NCI-H2196 treated with DMSO at 0.1 percent for 48 hours (cell line): Measurements from ENCODE around the gene GNAZ.
"Not testable (repeated sequence)": the region's sequence is repeated elsewhere in the genome, so short reads cannot be mapped to it uniquely, and the experiment has no call there.

Experiments used
- DNase-seq: peaks from one replicate; lab custom pipeline; 2025; ENCODE audit not compliant: unreplicated experiment; lab: John Stamatoyannopoulos, UW

GNAZ gene

DNA sequence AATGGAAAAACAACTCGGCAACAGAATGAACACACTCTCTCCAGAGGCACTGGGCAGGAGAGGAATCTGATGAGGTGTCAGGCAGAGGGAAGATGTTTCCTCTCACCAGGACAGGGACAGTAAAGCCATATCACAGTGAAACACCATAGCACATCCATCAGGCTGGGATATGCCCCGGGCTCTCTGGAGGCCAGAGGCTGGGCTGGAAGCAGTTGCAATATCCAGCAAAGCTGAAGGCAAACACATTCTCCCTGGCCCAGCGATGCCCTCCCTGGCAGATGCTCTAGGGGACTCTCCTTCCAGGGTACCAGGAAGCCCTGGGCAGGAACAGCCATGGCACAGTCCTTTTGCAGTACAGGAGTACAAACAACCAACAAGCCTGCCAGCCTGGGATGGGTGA, 60.4 kb downstream of the GNAZ start:
- no peak for DNase-seq

DNA sequence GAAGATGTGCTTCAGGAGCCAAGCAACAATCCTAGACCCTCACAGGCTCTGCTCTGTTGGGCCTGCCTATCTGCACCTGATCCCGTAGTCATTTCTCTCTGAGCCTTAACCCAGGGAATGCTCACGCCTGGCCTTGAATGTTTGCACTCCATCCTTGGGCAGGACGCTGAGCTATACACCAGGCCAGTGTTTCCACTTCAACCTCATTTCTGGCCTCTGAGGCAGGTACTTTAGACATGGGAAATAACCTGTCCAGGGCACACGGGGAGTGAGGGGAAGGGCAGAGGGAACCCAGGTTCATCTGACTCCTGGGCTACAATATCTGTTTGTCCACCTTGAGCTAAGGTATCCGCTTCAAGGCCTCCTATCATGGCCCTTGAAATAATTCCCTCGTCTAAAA, 61.6 kb downstream of the GNAZ start:
- DNase-seq = no peak

DNA sequence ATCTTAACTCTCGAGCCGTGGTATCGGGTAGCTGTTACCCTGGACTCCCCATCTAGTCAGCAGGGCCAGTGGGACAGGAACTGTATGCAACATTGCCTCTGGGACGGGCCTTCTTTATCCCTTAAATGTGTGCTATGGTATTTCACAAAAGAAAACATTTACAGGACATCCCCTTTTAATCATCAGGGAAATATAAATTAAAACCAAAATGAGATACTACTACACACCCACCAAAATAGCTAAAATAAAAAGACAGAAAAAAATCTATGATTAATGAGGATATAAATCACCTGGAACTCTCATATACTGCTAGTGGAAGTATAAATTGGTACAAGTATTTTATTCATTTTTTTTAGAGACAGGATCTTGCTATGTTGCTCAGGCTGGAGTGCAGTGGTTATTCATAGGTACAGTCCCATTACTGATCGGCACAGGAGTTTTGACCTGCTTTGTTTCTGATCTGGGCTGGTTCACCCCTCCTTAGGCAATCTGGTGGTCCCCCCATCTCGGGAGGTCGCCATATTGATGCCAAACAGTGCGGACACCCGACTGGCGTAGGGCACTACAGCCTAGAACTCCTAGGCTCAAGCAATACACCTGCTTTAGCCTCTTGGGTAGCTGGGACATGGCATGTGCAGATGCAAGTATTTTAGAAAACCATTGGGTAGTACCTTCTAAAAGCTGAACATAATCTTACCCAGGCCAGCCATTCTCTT, 62.2 kb downstream of the GNAZ start:
- DNase-seq = no peak

DNA sequence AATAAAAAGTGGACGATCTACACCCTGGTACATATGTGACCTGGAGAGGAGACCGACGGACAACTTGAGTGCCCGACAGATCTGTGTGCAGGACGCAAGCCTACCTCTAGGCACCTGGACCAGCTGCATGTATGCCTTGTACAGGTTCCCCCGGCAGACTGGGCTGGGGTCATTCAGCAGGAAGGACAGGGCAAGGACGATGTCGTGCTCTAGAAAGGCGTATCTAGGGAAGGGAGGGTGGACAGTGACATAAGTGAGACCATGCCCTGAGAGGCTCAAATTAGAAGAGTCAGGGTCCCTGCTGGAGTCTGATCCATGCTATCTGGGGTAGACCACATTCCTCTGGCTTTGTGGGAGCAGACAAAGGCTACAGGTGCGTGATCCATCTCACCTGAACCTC, 63.6 kb downstream of the GNAZ start:
- DNase-seq = no peak

- DNase-seq = not testable (repeated sequence)
These were observed 66.7 kb downstream of the GNAZ start for GRCh38 chr22:23136991-23137390.

- DNase-seq = no peak
These were observed 67.1 kb downstream of the GNAZ start for GRCh38 chr22:23137468-23137867.

GRCh38 chr22:23137905-23138561, 67.7 kb downstream of the GNAZ start:
- DNase-seq = no peak

DNA sequence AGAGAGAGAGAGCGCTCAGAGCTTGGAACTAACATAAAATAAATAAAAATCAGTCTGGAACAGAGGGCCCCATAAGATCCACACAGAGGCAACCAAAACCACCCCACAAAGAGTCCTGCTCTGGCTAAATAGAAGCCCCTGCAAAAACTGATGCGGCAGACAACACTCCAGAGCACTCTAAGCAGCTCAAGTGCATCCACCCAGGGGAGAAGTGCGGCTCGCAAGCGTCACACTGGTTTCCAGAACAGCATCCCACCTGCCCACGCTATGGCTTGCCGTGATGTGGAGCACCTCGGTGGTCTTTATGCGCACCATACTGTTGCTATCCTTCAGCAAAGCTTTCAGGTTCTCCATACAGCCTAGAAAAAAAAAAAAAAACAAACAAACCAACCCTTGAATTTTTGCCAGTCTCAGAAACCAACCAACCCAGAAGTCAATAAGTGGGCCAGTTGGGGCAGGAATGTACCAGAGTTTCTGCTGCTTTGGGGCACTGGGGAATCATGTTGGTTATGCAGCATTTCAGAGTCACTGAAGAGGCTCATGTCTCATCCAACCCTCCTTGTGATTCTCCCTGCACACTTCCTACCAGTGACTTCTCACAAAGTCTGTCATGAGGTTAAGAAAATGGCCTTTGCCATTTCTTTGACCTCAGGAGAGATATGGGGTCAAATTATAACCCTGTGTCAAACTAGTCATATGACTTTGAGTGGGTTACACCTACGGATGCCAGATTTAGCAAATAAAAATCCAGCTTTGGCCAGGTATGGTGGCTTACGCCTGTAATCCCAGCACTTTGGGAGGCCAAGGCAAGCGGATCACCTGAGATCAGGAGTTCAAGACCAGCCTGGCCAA, 68.5 kb downstream of the GNAZ start:
- no peak for DNase-seq

GRCh38 chr22:23140385-23140784, 70.1 kb downstream of the GNAZ start:
- no peak for DNase-seq

DNA sequence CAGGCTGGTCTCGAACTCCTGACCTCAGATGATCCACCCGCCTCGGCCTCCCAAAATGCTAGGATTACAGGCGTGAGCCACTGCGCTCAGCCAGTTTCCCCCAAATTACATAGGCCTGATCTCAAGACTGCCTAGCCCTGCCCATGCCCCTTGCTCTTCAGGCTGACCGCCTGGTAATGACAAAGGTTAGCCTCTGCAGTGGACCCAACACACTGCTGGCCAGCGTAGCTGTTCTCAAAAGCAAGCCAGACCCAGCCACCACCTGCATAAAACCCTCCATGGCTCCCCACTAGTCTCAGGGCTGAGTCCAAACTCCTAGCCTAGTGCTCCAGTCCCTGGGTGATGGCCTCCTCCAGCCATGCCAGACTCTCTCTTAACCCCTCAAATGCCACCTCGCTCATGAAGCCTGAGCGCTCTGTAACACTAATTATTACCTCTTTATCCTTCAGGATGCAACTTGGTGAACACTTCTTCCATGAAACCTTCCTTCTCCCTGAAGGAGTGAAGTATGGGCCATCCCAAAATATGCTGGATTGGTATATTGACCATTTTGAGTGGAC, 72.3 kb downstream of the GNAZ start:
- no peak for DNase-seq

GRCh38 chr22:23143119-23143518, 72.8 kb downstream of the GNAZ start:
- no peak for DNase-seq

DNA sequence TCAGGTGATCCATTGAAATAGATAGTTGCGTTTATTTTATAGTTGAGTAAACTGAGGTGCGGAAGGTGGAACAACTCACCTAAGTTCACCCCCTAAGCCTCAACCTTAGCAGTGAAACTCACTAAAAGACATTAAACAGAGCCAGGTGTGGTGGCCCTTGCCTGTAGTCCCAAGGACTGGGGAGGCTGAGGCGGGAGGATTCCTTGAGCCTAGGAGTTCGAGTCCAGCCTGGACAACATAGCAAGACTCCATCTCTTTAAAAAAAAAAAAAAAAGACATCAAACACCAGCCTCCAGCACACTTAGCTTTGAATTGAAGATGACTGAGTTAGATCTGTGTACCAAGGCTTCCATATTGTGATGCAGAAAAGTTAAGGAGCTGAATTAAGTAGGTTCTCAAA, 74.1 kb downstream of the GNAZ start:
- DNase-seq = no peak

DNA sequence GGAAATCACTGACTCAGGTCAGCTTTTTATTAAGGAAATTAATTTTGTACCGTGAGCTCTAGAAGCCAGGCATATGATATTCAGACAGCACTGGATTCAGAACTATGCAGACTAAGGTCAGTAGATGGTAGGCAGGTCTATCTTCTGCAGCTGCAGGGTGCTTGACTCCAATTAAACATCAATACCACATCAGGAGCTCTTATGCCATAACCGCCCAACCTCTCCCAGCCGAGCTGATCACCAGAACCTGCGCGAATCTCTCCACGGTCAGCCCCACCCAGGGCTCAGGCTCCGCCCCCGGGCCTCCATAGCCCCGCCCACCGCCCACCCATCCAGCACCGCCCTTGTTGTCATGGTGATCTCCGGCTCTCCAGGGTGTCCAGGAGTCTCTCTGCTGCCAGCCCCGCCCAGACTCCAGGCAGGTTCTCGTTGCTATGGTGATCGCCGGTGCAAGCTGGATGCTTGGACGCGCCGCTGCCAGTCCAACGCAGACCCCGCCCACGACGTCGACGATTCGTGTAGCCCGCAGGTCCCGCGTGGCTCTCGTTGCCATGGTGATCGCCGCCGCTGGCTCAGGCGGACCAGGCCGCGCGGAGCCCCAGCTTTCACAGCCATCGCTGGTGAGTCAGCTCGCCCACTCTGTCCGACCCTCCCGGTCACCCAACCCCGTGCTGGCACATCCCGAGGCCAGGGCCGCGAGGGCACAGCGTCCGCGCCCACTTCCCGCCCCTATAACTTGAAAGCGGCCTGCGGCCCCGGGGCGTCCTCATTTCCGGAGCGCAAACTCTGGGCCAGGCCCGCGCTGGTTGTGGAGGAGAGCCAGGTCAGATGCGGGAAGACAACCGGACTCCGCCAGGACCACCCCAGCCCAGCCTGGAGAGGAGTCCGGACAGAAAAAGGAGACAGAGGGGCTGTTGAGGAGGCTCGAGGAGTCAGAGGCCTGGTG, 74.9 kb downstream of the GNAZ start, which contains the start of gene RAB36:
TSS of gene RAB36 (plus strand) at position 546 of the 946 bp plus-strand sequence. CDS start 1,140 bp downstream, outside the sequence.
- peak; percentile 89 for DNase-seq

- no peak for DNase-seq
These were observed 75.7 kb downstream of the GNAZ start for GRCh38 chr22:23145878-23146470.

DNA sequence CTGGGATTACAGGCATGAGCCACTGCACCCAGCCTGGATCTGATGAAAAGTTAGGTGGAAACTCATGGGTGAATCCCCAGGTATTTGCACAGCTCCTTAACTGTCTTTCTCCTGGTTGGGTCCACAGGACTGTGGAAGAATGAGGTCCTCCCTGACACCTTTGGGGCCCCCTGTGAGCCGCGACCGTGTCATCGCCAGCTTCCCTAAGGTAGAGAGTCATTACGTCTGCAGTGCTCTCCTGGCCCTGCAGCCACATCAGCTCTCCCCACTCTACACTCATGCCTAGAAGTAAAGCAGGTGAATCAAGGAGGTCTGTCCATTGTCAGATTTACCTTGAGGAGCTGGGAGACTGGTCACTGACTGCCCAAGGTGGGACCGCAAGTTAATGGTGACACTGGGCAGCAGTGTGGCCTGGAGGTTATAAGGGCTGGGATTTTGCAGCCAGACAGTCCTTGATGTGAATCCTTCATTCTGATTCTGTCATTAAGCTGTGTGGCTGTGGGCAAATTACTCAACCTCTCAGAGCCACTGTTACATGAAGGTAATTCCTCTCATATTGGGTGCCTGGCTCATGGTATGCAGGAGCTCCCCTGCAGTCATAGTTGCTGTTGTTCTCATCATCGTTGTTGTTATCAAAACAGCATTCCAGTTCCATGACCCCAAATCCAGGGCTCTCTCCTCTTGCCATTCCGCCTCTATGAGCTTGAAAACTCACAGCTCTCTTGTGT, 76.3 kb downstream of the GNAZ start:
- DNase-seq = no peak

GRCh38 chr22:23147617-23148387, 77.5 kb downstream of the GNAZ start:
- peak; percentile 41 for DNase-seq

GRCh38 chr22:23149743-23150238, 79.5 kb downstream of the GNAZ start:
- DNase-seq = no peak

- no peak for DNase-seq
These were observed 80.4 kb downstream of the GNAZ start for GRCh38 chr22:23150762-23151161.
